Mesenchymal stem cell (in vitro differentiated cells and primary cell): ENCODE data around the gene PALMD.

Experiments
- DNase-seq: peaks from one replicate; pipeline ENCODE4 v3.0.0-alpha.2; 2013
- H2AFZ ChIP-seq: one replicate; pipeline ENCODE4 v1.6.1; 2013; ENCODE audit warnings: low read depth, mild to moderate bottlenecking, control low read depth, inconsistent platforms, low read length, moderate library complexity
- H2AK5ac ChIP-seq: 2 replicates; pipeline ENCODE4 v1.6.1; 2013; ENCODE audit warnings: low read length, moderate library complexity, mild to moderate bottlenecking, inconsistent platforms; ENCODE audit not compliant: severe bottlenecking
- H2BK120ac ChIP-seq: one replicate; pipeline ENCODE4 v1.6.1; 2013; ENCODE audit warnings: low read depth, mild to moderate bottlenecking, inconsistent platforms, low read length, moderate library complexity
- H2BK12ac ChIP-seq, 2 experiments: one replicate each; pipeline ENCODE4 v1.6.1; 2013; ENCODE audit warnings: inconsistent platforms in 2 of 2, low read length in 2 of 2, mild to moderate bottlenecking in 2 of 2, moderate library complexity in 2 of 2, control low read depth in 1 of 2
- H2BK15ac ChIP-seq: one replicate; pipeline ENCODE4 v1.6.1; 2013; ENCODE audit warnings: mild to moderate bottlenecking, low read depth, inconsistent platforms; ENCODE audit not compliant: poor library complexity, severe bottlenecking
- H2BK5ac ChIP-seq: 2 replicates; pipeline ENCODE4 v1.6.1; 2013; ENCODE audit warnings: low read depth, mild to moderate bottlenecking, low read length, control low read depth, inconsistent platforms; ENCODE audit not compliant: poor library complexity, severe bottlenecking
- H3K14ac ChIP-seq, 2 experiments: one replicate each; pipeline ENCODE4 v1.6.1; 2013; ENCODE audit warnings: inconsistent platforms in 2 of 2, low read length in 2 of 2, control low read depth in 1 of 2, mild to moderate bottlenecking in 1 of 2, moderate library complexity in 1 of 2
- H3K18ac ChIP-seq, 2 experiments: one replicate each; pipeline ENCODE4 v1.6.1; 2013; ENCODE audit warnings: inconsistent platforms in 2 of 2, low read length in 2 of 2, control low read depth in 1 of 2, low read depth in 1 of 2, mild to moderate bottlenecking in 1 of 2
- H3K23ac ChIP-seq, 2 experiments: one replicate each; pipeline ENCODE4 v1.6.1; 2013; ENCODE audit warnings: inconsistent platforms in 2 of 2, low read length in 2 of 2, mild to moderate bottlenecking in 2 of 2, moderate library complexity in 2 of 2, control low read depth in 1 of 2
- H3K27ac ChIP-seq: 2 replicates; pipeline ENCODE4 v1.5.1; 2013; ENCODE audit warnings: mild to moderate bottlenecking, moderate library complexity, low read length, control low read depth, inconsistent platforms; ENCODE audit not compliant: poor library complexity, severe bottlenecking
- H3K27me3 ChIP-seq, 2 experiments: 2 replicates each; pipeline versions ENCODE4 v1.6.1 to v1.7.0; 2013; ENCODE audit warnings: low read length in 2 of 2, mild to moderate bottlenecking in 2 of 2, moderate library complexity in 2 of 2, control low read depth in 1 of 2, inconsistent platforms in 1 of 2; ENCODE audit not compliant: control insufficient read depth in 1 of 2, insufficient read depth in 1 of 2
- H3K36me3 ChIP-seq, 2 experiments: 2 replicates each; pipeline versions ENCODE4 v1.6.1 to v1.7.0; 2013; ENCODE audit warnings: low read length in 2 of 2, control low read depth in 1 of 2, inconsistent platforms in 1 of 2, low read depth in 1 of 2, mild to moderate bottlenecking in 1 of 2; ENCODE audit not compliant: insufficient read depth in 2 of 2, control insufficient read depth in 1 of 2
- H3K4ac ChIP-seq, 2 experiments: one replicate each; pipeline ENCODE4 v1.6.1; 2013; ENCODE audit warnings: inconsistent platforms in 2 of 2, low read length in 2 of 2, mild to moderate bottlenecking in 2 of 2, moderate library complexity in 2 of 2, control low read depth in 1 of 2, low read depth in 1 of 2
- H3K4me1 ChIP-seq: 2 replicates; pipeline ENCODE4 v1.6.1; 2013; ENCODE audit warnings: low read depth, low read length, control low read depth; ENCODE audit not compliant: control insufficient read depth, insufficient read depth
- H3K4me2 ChIP-seq: 2 replicates; pipeline ENCODE4 v1.6.1; 2013; ENCODE audit warnings: low read length, mild to moderate bottlenecking, inconsistent platforms; ENCODE audit not compliant: poor library complexity, severe bottlenecking
- H3K4me3 ChIP-seq, 2 experiments: 2 replicates each; pipeline versions ENCODE4 v1.5.1 to v1.7.0; 2013; ENCODE audit warnings: low read length in 2 of 2, mild to moderate bottlenecking in 2 of 2, control low read depth in 1 of 2, low read depth in 1 of 2; ENCODE audit not compliant: insufficient read depth in 1 of 2
- H3K79me1 ChIP-seq: replicated peaks from 2 replicates; pipeline ENCODE4 v1.6.1; 2013; ENCODE audit warnings: mild to moderate bottlenecking, control low read depth, low read length, inconsistent platforms; ENCODE audit not compliant: poor library complexity, severe bottlenecking
- H3K9ac ChIP-seq: 2 replicates; pipeline ENCODE4 v1.7.0; 2013; ENCODE audit warnings: mild to moderate bottlenecking, low read length, moderate library complexity
- H3K9me3 ChIP-seq: 2 replicates; pipeline ENCODE4 v1.7.0; 2013; ENCODE audit warnings: mild to moderate bottlenecking, low read length; ENCODE audit not compliant: control insufficient read depth
- H4K8ac ChIP-seq: one replicate; pipeline ENCODE4 v1.6.1; 2013; ENCODE audit warnings: inconsistent platforms, mild to moderate bottlenecking, low read length, moderate library complexity
- H4K91ac ChIP-seq: one replicate; pipeline ENCODE4 v1.6.1; 2013; ENCODE audit warnings: mild to moderate bottlenecking, low read length, inconsistent platforms
- WGBS: methylation state at CpG from one replicate; pipeline ENCODE4 v1.1.7; 2013; ENCODE audit warnings: mixed read lengths; 5-methylcytosine and 5-hydroxymethylcytosine counted together

PALMD gene

DNA sequence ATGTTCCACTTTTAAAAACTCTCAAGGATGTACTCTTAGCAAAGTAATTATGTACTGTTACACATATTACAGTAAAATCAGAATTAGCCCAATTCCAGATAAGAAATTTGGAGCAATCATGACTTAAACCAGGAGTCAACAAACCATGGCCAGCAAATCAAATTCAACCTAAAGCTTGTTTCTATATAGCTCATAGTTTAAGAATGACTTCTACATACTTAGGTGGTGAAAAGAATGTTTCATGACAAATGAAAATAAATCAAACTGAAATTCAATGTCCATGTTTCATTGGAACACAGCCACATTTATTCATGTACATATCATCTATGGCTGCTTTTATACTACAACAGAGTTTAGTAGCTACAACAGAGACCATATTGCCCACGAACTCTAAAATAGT is 85.5 kb downstream of the PALMD start:
- H3K36me3 ChIP-seq, result peaks cover 0 to 7% of the 10 kb centered on the region in 2 experiments
- no peak for DNase-seq
- no peaks in the 10 kb centered on the region for H3K9me3 ChIP-seq
- H3K4me3 ChIP-seq, result no peak overlapping the region
- H2BK15ac ChIP-seq, result no peak overlapping the region
- H2BK5ac ChIP-seq, result no peak overlapping the region
- no peak overlapping the region for H3K4me2 ChIP-seq
- H2BK12ac ChIP-seq, result no peak overlapping the region
- no peak overlapping the region for H4K91ac ChIP-seq
- H3K27ac ChIP-seq, result no peak overlapping the region
- no peak overlapping the region for H2AFZ ChIP-seq
- no peak overlapping the region for H4K8ac ChIP-seq
- no peak overlapping the region for H2BK120ac ChIP-seq
- no peaks in the 10 kb centered on the region for H3K79me1 ChIP-seq
- H3K27me3 ChIP-seq, result no peaks in the 10 kb centered on the region
- no CpG with 5 or more reads among the region's 1 CpG for WGBS
- peaks cover 3% of the 10 kb centered on the region for H3K4me1 ChIP-seq
- H3K23ac ChIP-seq, result no peak overlapping the region
- H3K18ac ChIP-seq, result no peak overlapping the region
- H2AK5ac ChIP-seq, result no peak overlapping the region
- no peak overlapping the region for H3K4ac ChIP-seq
- no peak overlapping the region for H3K9ac ChIP-seq
- H3K14ac ChIP-seq, result no peak overlapping the region

DNA sequence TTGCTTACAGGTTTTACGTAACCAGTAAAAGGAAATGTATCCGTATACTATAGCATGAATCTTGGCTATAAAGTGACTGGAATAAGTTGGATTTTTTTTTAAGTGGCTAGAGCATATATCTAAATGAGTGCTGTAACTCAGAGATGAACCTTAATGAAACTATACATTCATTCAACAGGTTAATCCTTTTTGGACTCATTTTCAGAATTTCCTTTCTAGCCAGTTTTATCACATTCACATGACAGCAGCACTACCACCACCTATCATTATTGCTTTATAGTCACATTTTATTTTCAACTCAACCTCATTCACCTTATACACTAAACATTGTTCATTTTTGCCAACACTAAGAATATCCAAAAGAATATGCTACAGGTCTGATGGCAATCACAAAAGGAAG is 89.9 kb downstream of the PALMD start:
- no peaks in the 10 kb centered on the region for H3K9me3 ChIP-seq
- H3K23ac ChIP-seq, result no peak overlapping the region
- DNase-seq, result no peak
- no peak overlapping the region for H2AFZ ChIP-seq
- H3K79me1 ChIP-seq, result no peaks in the 10 kb centered on the region
- H3K27ac ChIP-seq, result no peak overlapping the region
- H3K18ac ChIP-seq, result no peak overlapping the region
- no CpG with 5 or more reads among the region's 2 CpGs for WGBS
- no peak overlapping the region for H2BK12ac ChIP-seq
- H3K4me2 ChIP-seq, result no peak overlapping the region
- H2BK5ac ChIP-seq, result no peak overlapping the region
- peaks cover 1% of the 10 kb centered on the region for H3K4me1 ChIP-seq
- no peaks in the 10 kb centered on the region for H3K27me3 ChIP-seq
- no peak overlapping the region for H3K4ac ChIP-seq
- no peak overlapping the region for H4K91ac ChIP-seq
- peaks cover 0 to 6% of the 10 kb centered on the region in 2 experiments for H3K36me3 ChIP-seq
- H4K8ac ChIP-seq, result no peak overlapping the region
- no peak overlapping the region for H2BK15ac ChIP-seq
- no peak overlapping the region for H2AK5ac ChIP-seq
- no peak overlapping the region for H3K9ac ChIP-seq
- no peak overlapping the region for H3K4me3 ChIP-seq
- no peak overlapping the region for H2BK120ac ChIP-seq
- no peak overlapping the region for H3K14ac ChIP-seq

DNA sequence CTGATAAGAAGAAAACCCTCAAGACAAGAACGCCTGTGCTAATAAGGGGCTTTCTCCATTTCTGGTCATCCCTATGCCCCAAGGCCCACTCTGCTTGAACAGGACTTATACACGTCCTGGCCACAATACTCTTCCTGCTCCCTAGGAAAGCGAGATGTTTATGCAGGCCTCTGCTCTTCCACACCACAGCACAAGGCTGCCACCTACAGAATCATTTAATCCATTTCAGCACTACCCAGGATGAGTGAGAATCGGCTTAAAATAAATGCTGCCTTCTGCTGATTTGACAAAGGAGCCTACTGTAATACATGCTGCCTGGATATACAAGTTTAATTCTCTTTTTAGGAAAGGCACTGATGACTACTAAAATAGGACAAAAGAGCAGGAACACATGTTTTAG is 91.1 kb downstream of the PALMD start:
- Histone ChIP-seq H3K27ac (no peak overlapping the region), H2BK5ac (no peak overlapping the region), H4K91ac (no peak overlapping the region), H3K14ac (no peak overlapping the region), H3K27me3 (no peaks in the 10 kb centered on the region), H3K23ac (no peak overlapping the region), H3K9me3 (no peaks in the 10 kb centered on the region), H3K9ac (no peak overlapping the region), H3K4me2 (no peak overlapping the region), H4K8ac (no peak overlapping the region), H3K4me1 (no peaks in the 10 kb centered on the region), H2BK12ac (no peak overlapping the region), H2BK120ac (no peak overlapping the region), H3K79me1 (no peaks in the 10 kb centered on the region), H3K4ac (no peak overlapping the region), H3K4me3 (no peak overlapping the region), H2AFZ (no peak overlapping the region), H3K36me3 (peaks cover 0 to 10% of the 10 kb centered on the region in 2 experiments), H2BK15ac (no peak overlapping the region), H3K18ac (peak overlapping the region in 1 of 2 experiments; percentile 66), H2AK5ac (no peak overlapping the region)
- 13% methylated on average over 3 of the region's 4 CpGs for WGBS
- DNase-seq, result peak; percentile 75

DNA sequence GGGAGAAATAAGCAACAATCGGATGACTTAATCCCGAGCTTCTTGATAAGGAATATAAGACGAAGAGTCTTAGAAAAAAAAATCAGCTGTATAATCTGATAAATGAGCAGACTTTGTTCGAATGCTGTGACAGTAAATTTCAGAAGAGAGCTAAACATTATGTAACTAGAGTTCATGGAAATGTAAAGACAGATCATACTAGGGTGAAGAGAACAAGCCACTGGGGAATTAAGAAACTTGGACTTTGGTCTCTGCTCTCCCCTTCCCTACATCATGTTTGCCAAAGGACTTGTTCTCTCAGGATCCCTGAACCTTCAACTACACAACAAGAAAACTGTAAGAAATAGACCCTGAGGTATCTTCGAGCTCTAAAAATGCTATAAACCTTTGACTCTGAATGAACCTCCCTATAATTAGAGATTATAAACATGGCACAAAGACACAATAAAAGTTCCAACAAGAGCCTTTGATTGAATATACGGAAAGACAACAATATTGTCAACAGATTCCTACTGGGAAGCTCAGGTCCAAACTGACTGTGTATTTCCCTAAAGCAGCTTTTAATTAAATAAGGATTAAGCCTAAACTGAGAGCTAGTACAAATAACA is 93.0 kb downstream of the PALMD start:
- Histone ChIP-seq H3K4me1 (no peaks in the 10 kb centered on the region), H3K23ac (no peak overlapping the region), H3K4me3 (no peak overlapping the region), H3K9ac (no peak overlapping the region), H2BK15ac (no peak overlapping the region), H2BK5ac (no peak overlapping the region), H2AK5ac (no peak overlapping the region), H2AFZ (no peak overlapping the region), H4K91ac (no peak overlapping the region), H3K27ac (no peak overlapping the region), H3K4me2 (no peak overlapping the region), H3K27me3 (no peaks in the 10 kb centered on the region), H3K36me3 (peaks cover 0 to 8% of the 10 kb centered on the region in 2 experiments), H2BK120ac (no peak overlapping the region), H3K14ac (no peak overlapping the region), H3K9me3 (no peaks in the 10 kb centered on the region), H2BK12ac (no peak overlapping the region), H3K18ac (no peak overlapping the region), H3K79me1 (no peaks in the 10 kb centered on the region), H3K4ac (no peak overlapping the region), H4K8ac (no peak overlapping the region)
- WGBS, result 96% methylated on average over 6 of the region's 6 CpGs
- no peak for DNase-seq
